NCI-H1694 treated with DMSO at 0.1 percent for 48 hours (cell line): Measurements from ENCODE around the gene RMDN3.

Experiments
- DNase-seq: peaks from one replicate; lab custom pipeline; 2025; lab: John Stamatoyannopoulos, UW

Gene RMDN3

DNA sequence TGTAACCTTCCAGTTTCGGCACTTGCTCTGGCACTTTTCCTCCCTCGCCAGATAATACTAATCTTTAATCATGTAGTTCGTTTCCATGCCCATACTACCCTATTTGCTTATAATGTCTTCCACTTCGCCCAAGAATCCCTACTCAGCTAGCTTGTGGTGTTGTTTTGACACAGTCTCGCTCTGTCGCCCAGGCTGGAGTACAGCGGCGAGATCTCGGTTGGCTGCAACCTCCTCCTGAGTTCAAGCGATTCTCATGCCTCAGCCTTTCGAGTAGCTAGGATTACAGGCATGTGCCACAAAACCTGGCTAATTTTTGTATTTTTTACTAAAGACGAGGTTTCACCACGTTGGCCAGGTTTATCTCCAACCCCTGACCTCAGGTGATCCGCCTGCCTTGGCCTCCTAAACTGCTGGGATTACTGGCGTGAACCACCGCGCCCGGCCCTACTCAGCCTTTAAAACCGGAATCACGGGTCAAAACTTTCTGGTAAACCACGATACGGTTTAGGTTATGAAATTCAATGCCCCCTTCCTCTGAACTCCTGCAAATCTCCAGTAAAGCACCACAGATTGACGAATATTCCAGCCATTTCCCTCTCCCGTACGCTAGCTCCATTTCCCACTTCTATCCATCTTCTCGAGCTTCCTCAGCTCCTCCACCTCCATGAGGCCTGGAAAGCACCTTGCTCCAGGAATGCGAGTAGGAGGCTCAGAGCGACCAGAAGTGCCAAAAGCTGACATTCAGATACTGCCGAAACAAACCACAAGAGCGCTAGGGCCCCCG is 61.0 kb downstream of the RMDN3 start:
- DNase-seq: no peak

DNA sequence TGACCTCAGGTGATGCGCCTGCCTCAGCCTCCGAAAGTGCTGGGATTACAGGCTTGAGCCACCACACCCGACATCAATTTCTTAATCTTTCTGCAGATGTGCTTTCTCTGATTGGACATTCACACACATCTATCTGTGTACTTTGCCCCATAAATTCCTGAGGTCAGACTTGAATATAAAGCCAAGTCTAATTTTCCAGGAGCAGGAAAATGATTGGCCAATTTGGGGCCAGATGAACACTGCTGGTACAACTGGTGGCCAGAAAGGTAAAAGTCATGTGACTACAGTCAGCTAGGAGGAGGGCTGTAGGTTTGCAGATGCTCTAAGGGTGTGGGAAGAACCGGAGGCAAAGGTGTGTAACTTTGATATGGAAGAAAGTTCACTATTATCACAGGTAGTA is 63.3 kb downstream of the RMDN3 start:
- DNase-seq: no peak

DNA sequence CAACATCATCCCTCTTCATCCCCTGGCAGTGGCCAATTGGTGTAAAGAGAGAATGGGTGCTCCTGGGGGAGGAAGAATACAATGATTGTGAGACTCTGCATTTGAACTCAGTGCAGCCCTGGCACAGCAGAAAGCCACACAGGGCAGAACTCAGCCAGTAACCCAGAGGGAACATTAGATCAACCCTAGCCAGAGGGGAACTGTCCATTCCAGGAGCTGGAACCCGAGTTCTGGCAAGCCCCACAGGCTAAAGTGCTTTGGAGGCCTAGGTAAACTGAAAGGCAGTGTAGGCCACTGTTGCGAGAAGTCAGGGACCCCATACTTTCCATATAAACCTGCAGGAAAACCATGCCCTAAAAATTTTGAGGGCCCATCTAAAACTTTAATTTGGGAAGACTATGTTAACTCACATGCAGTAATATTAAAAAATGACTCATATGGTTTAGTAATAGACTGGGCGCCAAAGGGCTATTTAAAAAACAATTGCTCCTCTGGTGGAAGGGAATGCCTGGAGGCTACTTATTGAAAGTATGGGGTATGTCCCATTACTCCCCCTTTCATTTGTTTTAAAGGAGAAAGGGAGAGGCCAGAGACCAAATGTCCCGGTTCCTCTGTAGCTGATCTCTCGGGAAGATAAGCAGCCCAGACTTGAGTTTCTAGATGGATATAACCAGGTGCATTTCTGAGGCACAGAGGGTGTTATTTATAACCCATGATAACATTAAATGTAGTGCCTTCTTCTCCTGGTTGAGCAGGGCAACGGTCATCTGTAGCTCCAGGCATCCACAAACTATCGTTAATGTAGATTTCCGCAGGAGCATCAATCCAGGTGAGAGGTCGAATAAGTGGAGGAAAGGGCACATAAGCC is 65.9 kb downstream of the RMDN3 start:
- DNase-seq: no peak
